ENCODE data around the gene ZNF423.

The ZNF423 gene

DNA sequence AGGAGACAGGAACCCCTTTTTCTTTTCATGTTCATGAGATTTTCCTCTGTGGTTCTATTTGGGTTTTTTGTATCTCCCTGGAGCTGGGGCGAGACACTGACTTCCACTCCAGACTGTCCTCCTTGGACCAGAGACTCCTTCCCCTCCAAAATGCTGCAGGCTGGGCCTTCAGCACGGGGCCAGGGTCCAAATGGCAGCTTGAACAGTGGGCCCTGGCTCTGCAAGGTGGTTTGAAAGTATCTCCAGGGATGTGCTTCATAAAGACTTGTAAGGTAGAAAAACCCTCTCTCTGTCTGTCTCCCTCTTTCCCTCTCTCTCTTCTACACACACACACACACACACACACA is 236.1 kb downstream of the ZNF423 start:
- DNase-seq, result no peak

- no peak for DNase-seq
Observed at GRCh38 chr16:49618955-49619354, 237.0 kb downstream of the ZNF423 start.

DNA sequence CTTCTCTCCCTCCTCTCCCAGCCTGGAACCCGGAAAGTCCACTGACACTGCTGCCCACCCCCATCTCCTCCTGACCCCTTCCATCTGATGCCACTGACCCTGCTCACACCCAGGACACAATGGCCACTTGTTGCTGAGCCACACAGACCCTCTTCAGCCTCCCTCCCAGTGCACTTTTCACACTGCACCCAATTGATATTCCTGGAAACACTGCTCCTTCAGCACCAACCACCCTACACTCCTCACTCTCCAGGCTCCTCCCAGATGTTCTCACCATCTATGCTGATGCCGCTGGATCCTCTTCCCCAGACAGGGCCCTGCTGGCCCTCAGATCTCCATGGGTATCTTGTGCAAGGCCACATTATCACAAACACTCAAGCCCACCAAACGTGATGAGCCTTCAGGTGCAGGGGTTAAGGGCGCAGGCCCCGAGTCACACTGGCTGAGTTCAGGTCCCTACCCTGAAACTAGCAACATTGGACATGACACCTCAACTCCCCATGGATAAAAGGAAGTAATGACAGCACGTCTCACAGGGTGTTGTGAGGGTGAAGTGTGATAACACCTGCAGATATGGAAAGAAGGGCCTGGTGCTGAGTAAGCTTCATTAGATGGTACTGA is 238.1 kb downstream of the ZNF423 start:
- DNase-seq, result no peak

DNA sequence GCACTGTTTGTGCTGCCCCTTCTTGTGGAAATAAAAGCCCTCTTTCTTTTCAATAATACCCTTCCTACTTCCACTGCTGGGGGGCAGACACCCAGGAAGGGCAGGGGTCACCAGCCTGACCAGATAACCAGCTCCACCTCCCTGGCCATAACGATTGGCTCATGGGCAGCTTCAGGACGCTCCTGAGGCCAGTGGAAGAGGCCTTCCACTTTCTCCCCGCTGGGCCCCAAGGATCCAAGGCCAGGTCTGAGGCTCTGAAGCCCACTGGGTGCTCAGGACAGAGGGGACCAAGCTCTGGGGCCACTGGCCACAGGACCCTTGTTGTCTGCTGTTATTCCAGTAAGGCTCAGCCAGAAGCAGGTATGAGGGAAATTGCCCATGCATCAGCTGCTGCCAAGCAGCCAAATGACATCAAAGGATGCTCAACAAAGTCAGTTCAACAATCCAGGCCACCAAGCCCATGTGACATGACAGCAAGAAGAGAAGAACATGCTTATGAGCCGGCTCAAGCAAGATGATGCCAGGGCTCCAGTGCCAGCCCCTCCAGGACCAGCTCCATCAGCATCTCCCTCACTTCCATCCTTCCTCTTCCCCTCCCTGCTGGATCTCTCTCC is 238.8 kb downstream of the ZNF423 start:
- no peak for DNase-seq

- DNase-seq, result no peak
Observed at GRCh38 chr16:49615576-49615975, 240.3 kb downstream of the ZNF423 start.

- no peak for DNase-seq
Observed at GRCh38 chr16:49610983-49611382, 244.9 kb downstream of the ZNF423 start.

GRCh38 chr16:49608779-49609178 is 247.1 kb downstream of the ZNF423 start:
- peak; percentile 23 for DNase-seq

DNA sequence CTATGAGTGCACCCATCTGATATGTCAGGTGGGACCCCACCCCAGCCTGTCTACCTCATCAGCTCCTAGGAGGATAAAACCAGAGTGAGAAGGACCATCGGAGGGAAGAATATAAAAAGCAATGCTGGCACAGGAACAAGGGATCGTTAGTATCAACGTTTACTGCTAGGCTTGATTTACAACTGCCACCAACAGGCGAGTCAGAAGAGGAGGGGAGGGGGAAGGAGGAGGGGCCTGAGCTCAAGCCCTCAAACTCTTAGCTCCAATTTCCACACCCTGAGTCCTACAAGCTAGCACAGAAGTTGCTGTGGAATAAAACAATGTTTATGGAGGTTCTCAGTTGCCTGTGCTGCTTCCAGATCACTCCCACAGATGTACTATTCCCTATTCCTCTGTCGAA is 247.8 kb downstream of the ZNF423 start:
- no peak for DNase-seq

GRCh38 chr16:49605536-49606254 is 250.2 kb downstream of the ZNF423 start:
- DNase-seq, result no peak

DNA sequence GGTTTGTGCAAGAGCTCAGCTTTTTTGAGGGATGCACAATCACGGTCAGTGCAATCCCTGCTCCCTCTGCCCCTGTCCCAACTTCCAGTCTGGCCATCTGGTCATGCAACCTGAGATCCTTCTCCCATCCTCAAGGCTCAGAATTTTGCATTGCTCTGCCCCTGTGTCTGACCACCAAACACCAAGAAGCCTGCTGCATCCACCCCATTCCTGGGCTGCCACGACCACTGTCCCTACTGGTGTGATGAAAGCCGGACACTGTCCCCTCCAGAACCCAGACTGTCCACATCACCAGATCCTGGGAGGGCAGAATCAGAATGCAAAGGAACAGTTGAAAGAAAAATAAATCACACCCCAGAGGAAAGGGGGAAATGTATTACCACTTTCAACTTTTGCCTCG is 251.3 kb downstream of the ZNF423 start:
- DNase-seq, result no peak

- no peak for DNase-seq
Observed at GRCh38 chr16:49603956-49604355, 252.0 kb downstream of the ZNF423 start.

DNA sequence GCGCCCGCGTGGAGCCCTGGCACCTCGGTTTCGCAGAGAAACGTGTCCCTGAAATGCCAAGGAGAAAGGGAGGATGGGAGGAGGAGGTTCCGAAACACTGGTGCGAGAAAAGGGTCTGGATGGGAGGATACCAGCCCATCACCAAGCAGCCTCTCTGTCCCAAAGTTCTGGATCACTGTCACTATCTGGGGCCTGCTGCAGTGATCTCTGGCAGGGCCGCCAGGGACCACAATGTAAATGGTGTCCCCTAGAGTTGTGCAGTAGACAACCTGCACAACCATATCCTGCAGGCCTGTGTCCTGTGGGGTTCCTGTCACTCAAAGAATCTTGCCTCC is 253.0 kb downstream of the ZNF423 start:
- no peak for DNase-seq

GRCh38 chr16:49602201-49602975 is 253.5 kb downstream of the ZNF423 start:
- DNase-seq, result no peak

DNA sequence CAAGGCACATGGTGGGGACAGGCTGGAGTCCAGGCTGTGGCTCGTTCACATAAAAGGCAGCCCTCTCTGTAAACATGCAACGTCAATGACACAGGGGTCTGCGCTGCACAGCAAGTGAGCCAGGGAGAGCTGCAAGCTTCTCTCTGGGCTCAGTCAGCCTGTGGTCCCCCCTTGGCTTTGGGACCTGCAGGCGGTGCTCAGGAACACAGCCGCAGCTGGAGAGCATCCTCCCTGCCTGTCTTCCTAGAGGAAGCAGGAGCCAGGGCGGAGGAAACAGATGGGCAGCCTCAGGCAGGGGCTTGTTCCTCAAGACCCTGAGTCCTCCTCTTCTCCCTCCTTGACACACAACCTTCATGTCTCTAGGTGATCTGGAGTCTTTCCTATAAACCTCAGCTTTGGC is 254.3 kb downstream of the ZNF423 start:
- DNase-seq, result no peak

DNA sequence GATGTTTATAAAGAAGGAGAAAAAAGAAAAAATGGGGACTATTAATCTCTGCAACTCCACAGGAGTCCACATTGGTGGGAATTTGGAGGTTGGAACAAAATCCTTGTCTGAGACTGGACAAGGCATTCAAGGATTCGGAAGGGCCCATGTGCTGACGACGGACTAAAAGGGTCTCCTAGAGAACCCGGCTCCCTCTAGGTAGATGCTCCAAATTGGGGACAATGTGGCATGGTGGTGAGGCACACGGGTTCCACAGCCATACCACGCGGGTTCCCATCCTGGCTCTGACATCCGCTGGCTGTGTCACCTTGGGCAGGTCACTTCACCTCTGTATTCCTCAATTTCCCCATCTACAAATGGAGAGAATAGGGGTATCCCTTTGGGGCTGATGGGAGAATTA is 254.9 kb downstream of the ZNF423 start:
- no peak for DNase-seq

DNA sequence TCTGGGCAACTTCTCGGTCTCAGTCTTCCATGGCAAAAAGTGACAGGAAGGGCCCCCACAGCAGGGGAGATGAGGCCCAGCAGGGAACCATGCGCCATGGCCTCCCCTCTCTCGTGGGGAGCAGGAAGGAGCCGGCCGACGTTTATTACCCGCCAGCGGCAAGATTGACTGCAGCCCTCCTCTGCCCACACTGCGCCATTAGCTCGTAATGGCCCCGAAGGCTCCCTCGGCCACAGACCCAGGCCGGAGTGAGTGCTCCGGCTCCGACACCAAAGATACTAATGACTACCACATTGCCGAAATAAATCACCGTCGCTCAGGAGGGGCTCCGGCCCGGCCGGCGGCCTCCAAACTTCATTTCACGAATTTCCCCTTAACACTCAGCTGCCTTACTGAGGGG is 255.4 kb downstream of the ZNF423 start:
- DNase-seq, result no peak

GRCh38 chr16:49599704-49600103 is 256.2 kb downstream of the ZNF423 start:
- no peak for DNase-seq

DNA sequence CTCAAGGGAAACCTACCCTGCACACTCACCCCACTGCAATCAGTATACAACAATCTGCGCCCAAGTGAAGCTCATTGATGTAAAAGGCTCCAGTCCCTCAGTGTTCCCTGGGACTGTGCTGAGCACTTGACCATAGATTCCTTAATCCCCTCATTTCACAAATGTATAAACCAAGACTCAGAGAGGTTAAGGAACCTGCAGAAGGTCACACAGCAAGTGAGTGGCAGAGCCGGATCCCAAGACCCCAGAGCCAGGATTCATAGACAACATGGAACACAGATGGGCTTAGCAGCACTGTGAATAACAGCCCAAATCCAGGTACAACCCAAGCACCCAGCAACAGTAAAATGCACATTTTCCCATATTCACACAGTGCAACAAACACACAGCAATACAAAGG is 256.6 kb downstream of the ZNF423 start:
- no peak for DNase-seq

GRCh38 chr16:49598383-49599170 is 257.3 kb downstream of the ZNF423 start:
- DNase-seq, result no peak

DNA sequence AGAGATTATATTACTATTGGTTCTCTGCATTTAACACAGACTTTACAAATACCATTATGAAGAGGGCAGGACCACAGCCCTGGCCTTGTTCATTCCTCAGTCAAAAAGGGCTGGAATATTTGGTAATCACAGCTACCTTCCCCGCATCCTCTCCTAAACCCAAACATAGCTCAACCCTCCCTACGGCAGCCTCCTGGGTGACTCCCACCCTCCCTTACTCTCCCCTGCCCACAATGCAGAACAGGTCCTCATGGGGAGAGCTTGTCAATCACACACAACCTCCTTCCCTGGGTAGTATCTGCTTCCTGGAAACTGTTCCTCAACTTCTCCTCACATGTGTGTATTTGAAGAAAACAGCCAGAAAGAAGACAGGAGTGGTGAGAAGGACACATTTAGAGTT is 258.1 kb downstream of the ZNF423 start:
- DNase-seq, result no peak

DNA sequence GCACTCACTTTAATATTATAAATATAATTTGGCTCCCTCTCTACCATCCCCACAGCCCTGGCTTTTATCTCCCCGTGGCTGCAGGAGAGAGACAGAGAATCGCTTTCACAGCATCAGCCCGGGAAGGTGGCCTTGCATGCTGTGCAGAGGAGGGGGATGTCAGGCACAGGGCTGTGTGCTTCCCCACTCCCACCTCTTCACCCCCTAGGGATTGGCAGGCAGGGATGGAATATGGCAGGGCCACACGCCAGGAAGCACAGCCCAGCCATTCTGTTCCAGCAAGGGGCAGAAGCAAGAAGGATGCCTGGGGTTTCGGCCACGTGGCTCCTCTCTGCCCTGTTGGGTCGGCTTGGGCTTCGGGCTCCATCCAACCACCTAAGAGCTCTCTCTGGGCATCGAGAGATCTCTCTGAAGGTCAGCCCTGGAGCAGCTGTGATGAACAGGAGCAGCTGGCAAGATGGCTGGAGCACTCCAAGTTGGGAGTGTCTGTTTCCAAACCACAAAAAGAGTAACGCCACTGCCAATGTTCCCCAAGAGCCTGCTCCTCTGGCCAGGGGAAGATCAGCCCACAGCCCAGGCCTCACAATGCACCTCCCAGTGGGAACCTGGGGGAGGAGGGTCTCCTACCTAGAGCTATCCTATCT is 259.1 kb downstream of the ZNF423 start:
- DNase-seq, result no peak

DNA sequence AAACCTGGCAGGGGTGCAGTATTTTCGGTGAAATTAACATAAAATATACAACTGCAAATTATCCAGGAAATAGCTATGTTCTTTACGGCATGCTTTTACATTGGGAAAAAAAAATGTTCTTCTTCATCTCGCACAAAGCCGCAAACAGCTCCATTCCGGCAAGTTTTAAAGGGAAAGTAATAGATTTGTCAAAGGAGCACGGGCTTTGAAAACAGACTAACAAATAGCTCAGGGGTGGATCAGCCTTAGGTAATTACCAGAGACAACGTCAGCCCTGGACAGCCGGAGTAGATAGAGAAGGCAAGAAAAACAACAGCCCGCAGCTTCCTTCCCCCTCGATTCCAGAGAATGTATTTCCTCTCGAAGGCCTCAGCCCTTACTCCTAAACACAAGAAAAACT is 259.8 kb downstream of the ZNF423 start:
- DNase-seq, result peak; percentile 27
